GM23248 (cell line): ENCODE data around the gene CLDN4. TPM values are rescaled to one million over a fixed set of nuclear protein-coding genes. Genes with fewer than 3 reads are reported as not detected.

Experiments used
- DNase-seq: peaks from one replicate; pipeline ENCODE4 v3.0.0-alpha.2; 2015
- H2AFZ ChIP-seq: fragments of 200-600 bp; sonication (generic); 2 replicates; pipeline ENCODE4 v1.6.1; 2016; ENCODE audit warnings: antibody characterized with exemption
- H3F3A ChIP-seq: fragments of 200-600 bp; sonication (generic); 2 replicates; pipeline ENCODE4 v1.6.1; 2016; ENCODE audit warnings: mild to moderate bottlenecking, antibody characterized with exemption, mixed run types; ENCODE audit not compliant: insufficient read depth
- H3K27ac ChIP-seq: fragments of 200-600 bp; sonication (generic); 2 replicates; pipeline ENCODE4 v1.5.1; 2016; ENCODE audit warnings: mild to moderate bottlenecking
- H3K27me3 ChIP-seq: fragments of 200-600 bp; sonication (generic); replicated peaks from 2 replicates; pipeline ENCODE4 v1.6.1; 2016; ENCODE audit warnings: mild to moderate bottlenecking; ENCODE audit not compliant: insufficient read depth
- H3K36me3 ChIP-seq: fragments of 200-600 bp; sonication (generic); 2 replicates; pipeline ENCODE4 v1.6.1; 2016; ENCODE audit warnings: low read depth, mild to moderate bottlenecking
- H3K4me1 ChIP-seq: fragments of 200-600 bp; sonication (generic); 2 replicates; pipeline ENCODE4 v1.6.1; 2016; ENCODE audit warnings: mild to moderate bottlenecking; ENCODE audit not compliant: insufficient read depth
- H3K4me2 ChIP-seq: fragments of 200-600 bp; sonication (generic); one replicate; pipeline ENCODE4 v1.6.1; 2016; ENCODE audit warnings: mild to moderate bottlenecking; ENCODE audit not compliant: unreplicated experiment
- H3K4me3 ChIP-seq: fragments of 200-600 bp; sonication (generic); 2 replicates; pipeline ENCODE4 v1.5.1; 2016; ENCODE audit warnings: mild to moderate bottlenecking
- H3K79me2 ChIP-seq: fragments of 200-600 bp; sonication (generic); 2 replicates; pipeline ENCODE4 v1.6.1; 2016; ENCODE audit warnings: mild to moderate bottlenecking; ENCODE audit not compliant: insufficient read depth
- H3K9ac ChIP-seq: fragments of 200-600 bp; sonication (generic); 2 replicates; pipeline ENCODE4 v1.6.1; 2016; ENCODE audit warnings: mild to moderate bottlenecking
- H3K9me2 ChIP-seq: fragments of 200-600 bp; sonication (generic); 2 replicates; pipeline ENCODE4 v1.6.1; 2016; ENCODE audit warnings: mixed run types, mild to moderate bottlenecking, moderate library complexity; ENCODE audit not compliant: insufficient read depth
- H3K9me3 ChIP-seq: fragments of 200-600 bp; sonication (generic); one replicate; pipeline ENCODE4 v1.6.1; 2017; ENCODE audit warnings: low read depth
- H4K20me1 ChIP-seq: fragments of 200-600 bp; sonication (generic); 2 replicates; pipeline ENCODE4 v1.6.0; 2016; ENCODE audit not compliant: insufficient read depth
- EZH2 ChIP-seq: fragments of 200-600 bp; sonication (generic); IDR thresholded peaks from 2 replicates; pipeline ENCODE4 v1.6.1; 2018; ENCODE audit warnings: antibody characterized with exemption, mild to moderate bottlenecking; ENCODE audit not compliant: insufficient read depth, poor library complexity, severe bottlenecking
- EZH2phosphoT487 ChIP-seq: fragments of 200-600 bp; sonication (generic); IDR thresholded peaks from 2 replicates; pipeline ENCODE4 v1.6.1; 2018; ENCODE audit warnings: antibody characterized with exemption, moderate library complexity, mild to moderate bottlenecking, low read depth; ENCODE audit not compliant: insufficient read depth
- WGBS, 2 experiments: methylation state at CpG; one replicate each; pipeline ENCODE4 v1.1.6; 2015 to 2017; ENCODE audit warnings: low lambda C conversion rate in 2 of 2, low coverage in 1 of 2; ENCODE audit errors: missing lambda C conversion rate in 2 of 2; 5-methylcytosine and 5-hydroxymethylcytosine counted together
- in situ Hi-C: fragments of 300-500 bp; cut with MboI; formaldehyde crosslinking; loops from 2 replicates; pipeline ENCODE4 v1.15.0; 2020
- polyA plus RNA-seq: library from polyadenylated mRNA; unstranded; fragments of >200 nt; fragmentation: Nextera tagmentation; extraction: Ambion mirVana; gene quantifications from 2 replicates; pipeline ENCODE4 v1.2.1, GENCODE V29; 2016
- total RNA-seq: library from RNA; depleted of rRNA; stranded (reverse); fragments of >200 nt; shearing (Covaris generic); gene quantifications from 2 replicates; pipeline ENCODE4 v1.2.3, GENCODE V29; 2014

Gene CLDN4
- total and polyA plus RNA-seq, 2 experiments from 2014 or later, result 0.10 TPM; not detected in 1

GRCh38 chr7:73871163-73872011 is 40.6 kb downstream of the CLDN4 start:
- TF ChIP-seq EZH2phosphoT487 (no peak), EZH2 (no peak)
- H3K27me3 ChIP-seq, result no peaks in the 10 kb centered on the region
- no peaks in the 10 kb centered on the region for H3K79me2 ChIP-seq
- no peak overlapping the region for H3K4me2 ChIP-seq
- H3K27ac ChIP-seq, result no peak overlapping the region
- no peaks in the 10 kb centered on the region for H3K9me2 ChIP-seq
- in situ Hi-C loops, result loop anchor here (10.0 to 25.0 kb wide), 3 partner anchors 153 to 516 kb away; partner anchors contain the start of genes ELN and MLXIPL
- H3K9me3 ChIP-seq, result no peaks in the 10 kb centered on the region
- DNase-seq, result no peak
- H3K4me1 ChIP-seq, result no peaks in the 10 kb centered on the region
- H3F3A ChIP-seq, result 0 out of 2 replicates have a peak, but pooled peaks cover 4% of the 10 kb centered on the region
- no peaks in the 10 kb centered on the region for H4K20me1 ChIP-seq
- H3K9ac ChIP-seq, result no peak overlapping the region
- 53 to 56% methylated on average over 20 of the region's 20 CpGs for WGBS, 2 experiments
- H3K36me3 ChIP-seq, result no peaks in the 10 kb centered on the region
- H3K4me3 ChIP-seq, result no peak overlapping the region
- no peak overlapping the region for H2AFZ ChIP-seq

GRCh38 chr7:73872056-73872908 is 41.5 kb downstream of the CLDN4 start:
- Histone ChIP-seq H3K9ac (no peak overlapping the region), H3K9me2 (no peaks in the 10 kb centered on the region), H3K27me3 (no peaks in the 10 kb centered on the region), H3K27ac (no peak overlapping the region), H2AFZ (no peak overlapping the region), H3K4me2 (no peak overlapping the region), H3K36me3 (no peaks in the 10 kb centered on the region), H3K9me3 (no peaks in the 10 kb centered on the region), H3K4me3 (no peak overlapping the region), H4K20me1 (no peaks in the 10 kb centered on the region), H3K4me1 (no peaks in the 10 kb centered on the region), H3F3A (0 out of 2 replicates have a peak, but pooled peaks cover 4% of the 10 kb centered on the region), H3K79me2 (no peaks in the 10 kb centered on the region)
- no peak for TF ChIP-seq EZH2
- no peak for TF ChIP-seq EZH2phosphoT487
- in situ Hi-C loops, result loop anchor here (10.0 to 25.0 kb wide), 3 partner anchors 153 to 515 kb away; partner anchors contain the start of genes ELN and MLXIPL
- 37 to 52% methylated on average over 12 to 13 of the region's 13 CpGs for WGBS, 2 experiments
- DNase-seq, result no peak

- TF ChIP-seq EZH2phosphoT487 (no peak), EZH2 (no peak)
- no peak overlapping the region for H3K4me2 ChIP-seq
- no peaks in the 10 kb centered on the region for H4K20me1 ChIP-seq
- H3K9me2 ChIP-seq, result no peaks in the 10 kb centered on the region
- no peaks in the 10 kb centered on the region for H3K36me3 ChIP-seq
- WGBS, 2 experiments, result 98% methylated on average over 8 of the region's 8 CpGs
- peaks cover 21% of the 10 kb centered on the region for H3K4me1 ChIP-seq
- no peaks in the 10 kb centered on the region for H3K27me3 ChIP-seq
- no peak for DNase-seq
- no peak overlapping the region for H3K9ac ChIP-seq
- no peak overlapping the region for H3K4me3 ChIP-seq
- H3K27ac ChIP-seq, result no peak overlapping the region
- H2AFZ ChIP-seq, result no peak overlapping the region
- H3K9me3 ChIP-seq, result no peaks in the 10 kb centered on the region
- in situ Hi-C loops, result loop anchor here (5.0 to 10.0 kb wide), 2 partner anchors 148 to 311 kb away; partner anchors contain the start of gene ELN
- peaks cover 12% of the 10 kb centered on the region for H3F3A ChIP-seq
- no peaks in the 10 kb centered on the region for H3K79me2 ChIP-seq
Observed at GRCh38 chr7:73876361-73876760, 45.6 kb downstream of the CLDN4 start.

- Histone ChIP-seq H3K36me3 (no peaks in the 10 kb centered on the region), H3K9me2 (no peaks in the 10 kb centered on the region), H3K27ac (no peak overlapping the region), H3K79me2 (no peaks in the 10 kb centered on the region), H3F3A (peaks cover 12% of the 10 kb centered on the region), H2AFZ (no peak overlapping the region), H4K20me1 (no peaks in the 10 kb centered on the region), H3K4me3 (no peak overlapping the region), H3K9me3 (no peaks in the 10 kb centered on the region), H3K4me2 (no peak overlapping the region), H3K9ac (no peak overlapping the region), H3K4me1 (peaks cover 23% of the 10 kb centered on the region), H3K27me3 (no peaks in the 10 kb centered on the region)
- WGBS, 2 experiments, result 85 to 87% methylated on average over 12 of the region's 12 CpGs
- TF ChIP-seq EZH2 (no peak), EZH2phosphoT487 (no peak)
- no peak for DNase-seq
- in situ Hi-C loops, result loop anchor here (5.0 to 10.0 kb wide), 2 partner anchors 148 to 310 kb away; partner anchors contain the start of gene ELN
Observed at GRCh38 chr7:73876973-73877372, 46.2 kb downstream of the CLDN4 start.
